HEK293 (cell line): Measurements from ENCODE around the gene MYL4.

Source experiments
- CTCF ChIA-PET: fragments of 350-600 bp; formaldehyde crosslinking; extraction: SDS; loops from one replicate; lab custom pipeline; 2021; ENCODE audit warnings: antibody characterized with exemption; lab: Yijun Ruan, JAX
- POLR2A ChIA-PET: fragments of 300-600 bp; formaldehyde crosslinking; extraction: SDS; loops from one replicate; lab custom pipeline; 2020; ENCODE audit warnings: antibody characterized with exemption, inconsistent platforms; lab: Yijun Ruan, JAX
- H3K27ac ChIP-seq: fragments of 200-500 bp; sonication (Bioruptor generic); 2 replicates; pipeline ENCODE4 v1.5.1; 2014; ENCODE audit warnings: low read depth, low read length, control low read depth, inconsistent platforms; ENCODE audit errors: extremely low read depth
- H3K36me3 ChIP-seq, 2 experiments: fragments of 200-500 bp in 1 of 2; sonication (Bioruptor generic) in 1 of 2; 1 replicate in 1 of 2; 2 replicates in 1 of 2; pipeline ENCODE4 v1.5.1; 2014 to 2017; ENCODE audit warnings: inconsistent platforms in 2 of 2, low read length in 2 of 2; ENCODE audit not compliant: control insufficient read depth in 2 of 2, insufficient read depth in 1 of 2
- H3K4me1 ChIP-seq: fragments of 200-500 bp; sonication (Bioruptor generic); 2 replicates; pipeline ENCODE4 v1.5.1; 2014; ENCODE audit warnings: mild to moderate bottlenecking, low read length, inconsistent platforms; ENCODE audit not compliant: control insufficient read depth, insufficient read depth
- H3K4me3 ChIP-seq: 2 replicates; pipeline ENCODE4 v1.5.1; 2011; ENCODE audit warnings: low read depth, mild to moderate bottlenecking, control low read depth, low read length, moderate library complexity
- H3K9me3 ChIP-seq: fragments of 200-500 bp; sonication (Bioruptor generic); 2 replicates; pipeline ENCODE4 v1.5.1; 2014; ENCODE audit warnings: low read depth, low read length, inconsistent platforms; ENCODE audit not compliant: control insufficient read depth, insufficient read depth
- GLIS1 ChIP-seq: fragments of 450-650 bp; formaldehyde crosslinking; IDR thresholded peaks from 2 replicates; pipeline ENCODE4 v1.5.1; 2016; ENCODE audit warnings: missing biosample characterization, missing genetic modification characterization
- MEIS1 ChIP-seq: sonication (generic); formaldehyde crosslinking; IDR thresholded peaks from 2 replicates; pipeline ENCODE4 v1.8.1; 2022; ENCODE audit warnings: missing genetic modification reagents, mild to moderate bottlenecking, borderline replicate concordance
- SCRT1 ChIP-seq: fragments of 450-650 bp; formaldehyde crosslinking; IDR thresholded peaks from 2 replicates; pipeline ENCODE4 v1.5.1; 2016; ENCODE audit warnings: missing biosample characterization, missing genetic modification characterization, borderline replicate concordance
- ZBTB1 ChIP-seq: fragments of 450-650 bp; formaldehyde crosslinking; IDR thresholded peaks from 2 replicates; pipeline ENCODE4 v1.5.1; 2016; ENCODE audit warnings: missing biosample characterization, missing genetic modification characterization
- ZBTB7A ChIP-seq: fragments of 450-650 bp; formaldehyde crosslinking; IDR thresholded peaks from 2 replicates; pipeline ENCODE4 v1.5.1; 2016; ENCODE audit warnings: low read depth, missing biosample characterization, missing genetic modification characterization
- ZFP3 ChIP-seq: fragments of 450-650 bp; formaldehyde crosslinking; IDR thresholded peaks from 2 replicates; pipeline ENCODE4 v1.5.1; 2016; ENCODE audit warnings: low read depth, missing biosample characterization, missing genetic modification characterization
- ZNF112 ChIP-seq: fragments of 450-650 bp; formaldehyde crosslinking; IDR thresholded peaks from 2 replicates; pipeline ENCODE4 v1.5.0; 2017; ENCODE audit warnings: missing biosample characterization, missing genetic modification characterization
- ZNF121 ChIP-seq: fragments of 450-650 bp; formaldehyde crosslinking; IDR thresholded peaks from 2 replicates; pipeline ENCODE4 v1.5.1; 2016; ENCODE audit warnings: missing biosample characterization, missing genetic modification characterization
- ZNF184 ChIP-seq: fragments of 450-650 bp; IDR thresholded peaks from 2 replicates; pipeline ENCODE4 v1.5.1; 2018; ENCODE audit warnings: missing biosample characterization, mild to moderate bottlenecking, missing genetic modification characterization
- ZNF223 ChIP-seq: fragments of 450-650 bp; formaldehyde crosslinking; IDR thresholded peaks from 2 replicates; pipeline ENCODE4 v1.5.1; 2016; ENCODE audit warnings: missing biosample characterization, missing genetic modification characterization
- ZNF37A ChIP-seq: fragments of 450-650 bp; IDR thresholded peaks from 2 replicates; pipeline ENCODE4 v1.5.1; 2018; ENCODE audit warnings: missing biosample characterization, missing genetic modification characterization
- ZNF404 ChIP-seq: fragments of 450-650 bp; formaldehyde crosslinking; IDR thresholded peaks from 2 replicates; pipeline ENCODE4 v1.5.1; 2017; ENCODE audit warnings: missing biosample characterization, missing genetic modification characterization
- ZNF416 ChIP-seq: fragments of 450-650 bp; formaldehyde crosslinking; IDR thresholded peaks from 2 replicates; pipeline ENCODE4 v1.5.1; 2016; ENCODE audit warnings: missing biosample characterization, missing genetic modification characterization
- ZNF510 ChIP-seq: fragments of 450-650 bp; formaldehyde crosslinking; IDR thresholded peaks from 2 replicates; pipeline ENCODE4 v1.5.1; 2018; ENCODE audit warnings: mild to moderate bottlenecking, missing genetic modification characterization, missing biosample characterization; ENCODE audit not compliant: insufficient replicate concordance
- ZNF529 ChIP-seq: fragments of 450-650 bp; formaldehyde crosslinking; IDR thresholded peaks from 2 replicates; pipeline ENCODE4 v1.5.1; 2017; ENCODE audit warnings: missing genetic modification characterization, missing biosample characterization; ENCODE audit not compliant: insufficient replicate concordance
- ZNF560 ChIP-seq: fragments of 450-650 bp; formaldehyde crosslinking; IDR thresholded peaks from 2 replicates; pipeline ENCODE4 v1.5.1; 2017; ENCODE audit warnings: missing biosample characterization, missing genetic modification characterization, borderline replicate concordance
- ZNF600 ChIP-seq: fragments of 450-650 bp; formaldehyde crosslinking; IDR thresholded peaks from 2 replicates; pipeline ENCODE4 v1.5.1; 2016; ENCODE audit warnings: missing biosample characterization, missing genetic modification characterization
- ZNF610 ChIP-seq: fragments of 450-650 bp; formaldehyde crosslinking; IDR thresholded peaks from 2 replicates; pipeline ENCODE4 v1.5.1; 2016; ENCODE audit warnings: missing biosample characterization, missing genetic modification characterization, borderline replicate concordance
- ZNF623 ChIP-seq: fragments of 450-650 bp; formaldehyde crosslinking; IDR thresholded peaks from 2 replicates; pipeline ENCODE4 v1.5.1; 2016; ENCODE audit warnings: missing biosample characterization, missing genetic modification characterization
- ZNF670 ChIP-seq: fragments of 450-650 bp; formaldehyde crosslinking; IDR thresholded peaks from 2 replicates; pipeline ENCODE4 v1.5.1; 2016; ENCODE audit warnings: missing biosample characterization, missing genetic modification characterization, low read depth
- ZNF785 ChIP-seq: fragments of 450-650 bp; formaldehyde crosslinking; IDR thresholded peaks from 2 replicates; pipeline ENCODE4 v1.5.1; 2016; ENCODE audit warnings: missing biosample characterization, missing genetic modification characterization
- ZNF792 ChIP-seq: fragments of 450-650 bp; formaldehyde crosslinking; IDR thresholded peaks from 2 replicates; pipeline ENCODE4 v1.5.1; 2016; ENCODE audit warnings: missing biosample characterization, missing genetic modification characterization
- ZNF843 ChIP-seq: fragments of 450-650 bp; formaldehyde crosslinking; IDR thresholded peaks from 2 replicates; pipeline ENCODE4 v1.5.1; 2016; ENCODE audit warnings: missing biosample characterization, missing genetic modification characterization
- ZXDB ChIP-seq: fragments of 450-650 bp; formaldehyde crosslinking; IDR thresholded peaks from 2 replicates; pipeline ENCODE4 v1.5.1; 2016; ENCODE audit warnings: missing biosample characterization, missing genetic modification characterization
- TF ChIP-seq, protein P1 (sequence below): fragments of 450-650 bp; formaldehyde crosslinking; IDR thresholded peaks from 2 replicates; pipeline ENCODE4 v1.5.1; 2016; ENCODE audit warnings: missing biosample characterization, missing genetic modification characterization, borderline replicate concordance
- TF ChIP-seq, protein P2 (sequence below): fragments of 450-650 bp; formaldehyde crosslinking; IDR thresholded peaks from 2 replicates; pipeline ENCODE4 v1.5.1; 2016; ENCODE audit warnings: missing biosample characterization, missing genetic modification characterization, low read depth

Gene MYL4

DNA sequence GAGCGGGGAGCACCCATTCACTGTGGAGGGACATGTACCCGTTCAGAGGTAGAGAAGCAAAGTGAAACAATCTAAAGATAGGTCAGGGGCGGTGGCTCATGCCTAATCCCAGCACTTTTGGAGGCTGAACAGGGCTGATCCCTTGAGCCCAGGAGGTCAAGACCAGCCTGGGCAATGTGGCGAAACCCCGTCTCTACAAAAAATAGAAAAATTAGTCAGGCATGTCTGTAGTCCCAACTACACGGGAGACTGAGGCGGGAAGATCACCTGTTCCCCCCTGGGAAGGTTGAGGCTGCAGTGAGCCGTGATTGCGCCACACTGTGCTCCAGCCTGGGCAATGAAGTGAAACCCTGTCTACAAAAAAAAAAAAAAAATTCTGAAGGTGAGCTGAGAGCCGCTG lies 21.7 kb downstream of the MYL4 start (continued):
- TF ChIP-seq, protein P1, sequence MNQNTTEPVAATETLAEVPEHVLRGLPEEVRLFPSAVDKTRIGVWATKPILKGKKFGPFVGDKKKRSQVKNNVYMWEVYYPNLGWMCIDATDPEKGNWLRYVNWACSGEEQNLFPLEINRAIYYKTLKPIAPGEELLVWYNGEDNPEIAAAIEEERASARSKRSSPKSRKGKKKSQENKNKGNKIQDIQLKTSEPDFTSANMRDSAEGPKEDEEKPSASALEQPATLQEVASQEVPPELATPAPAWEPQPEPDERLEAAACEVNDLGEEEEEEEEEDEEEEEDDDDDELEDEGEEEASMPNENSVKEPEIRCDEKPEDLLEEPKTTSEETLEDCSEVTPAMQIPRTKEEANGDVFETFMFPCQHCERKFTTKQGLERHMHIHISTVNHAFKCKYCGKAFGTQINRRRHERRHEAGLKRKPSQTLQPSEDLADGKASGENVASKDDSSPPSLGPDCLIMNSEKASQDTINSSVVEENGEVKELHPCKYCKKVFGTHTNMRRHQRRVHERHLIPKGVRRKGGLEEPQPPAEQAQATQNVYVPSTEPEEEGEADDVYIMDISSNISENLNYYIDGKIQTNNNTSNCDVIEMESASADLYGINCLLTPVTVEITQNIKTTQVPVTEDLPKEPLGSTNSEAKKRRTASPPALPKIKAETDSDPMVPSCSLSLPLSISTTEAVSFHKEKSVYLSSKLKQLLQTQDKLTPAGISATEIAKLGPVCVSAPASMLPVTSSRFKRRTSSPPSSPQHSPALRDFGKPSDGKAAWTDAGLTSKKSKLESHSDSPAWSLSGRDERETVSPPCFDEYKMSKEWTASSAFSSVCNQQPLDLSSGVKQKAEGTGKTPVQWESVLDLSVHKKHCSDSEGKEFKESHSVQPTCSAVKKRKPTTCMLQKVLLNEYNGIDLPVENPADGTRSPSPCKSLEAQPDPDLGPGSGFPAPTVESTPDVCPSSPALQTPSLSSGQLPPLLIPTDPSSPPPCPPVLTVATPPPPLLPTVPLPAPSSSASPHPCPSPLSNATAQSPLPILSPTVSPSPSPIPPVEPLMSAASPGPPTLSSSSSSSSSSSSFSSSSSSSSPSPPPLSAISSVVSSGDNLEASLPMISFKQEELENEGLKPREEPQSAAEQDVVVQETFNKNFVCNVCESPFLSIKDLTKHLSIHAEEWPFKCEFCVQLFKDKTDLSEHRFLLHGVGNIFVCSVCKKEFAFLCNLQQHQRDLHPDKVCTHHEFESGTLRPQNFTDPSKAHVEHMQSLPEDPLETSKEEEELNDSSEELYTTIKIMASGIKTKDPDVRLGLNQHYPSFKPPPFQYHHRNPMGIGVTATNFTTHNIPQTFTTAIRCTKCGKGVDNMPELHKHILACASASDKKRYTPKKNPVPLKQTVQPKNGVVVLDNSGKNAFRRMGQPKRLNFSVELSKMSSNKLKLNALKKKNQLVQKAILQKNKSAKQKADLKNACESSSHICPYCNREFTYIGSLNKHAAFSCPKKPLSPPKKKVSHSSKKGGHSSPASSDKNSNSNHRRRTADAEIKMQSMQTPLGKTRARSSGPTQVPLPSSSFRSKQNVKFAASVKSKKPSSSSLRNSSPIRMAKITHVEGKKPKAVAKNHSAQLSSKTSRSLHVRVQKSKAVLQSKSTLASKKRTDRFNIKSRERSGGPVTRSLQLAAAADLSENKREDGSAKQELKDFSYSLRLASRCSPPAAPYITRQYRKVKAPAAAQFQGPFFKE = no peak
- TF ChIP-seq ZNF37A (tag by site-specific recombination) = no peak
- TF ChIP-seq ZNF600 (tag by site-specific recombination) = no peak
- no peak for TF ChIP-seq ZNF529
- no peak for TF ChIP-seq ZNF560 (tag by site-specific recombination)
- TF ChIP-seq GLIS1 (tag by site-specific recombination) = no peak
- TF ChIP-seq ZNF510 (tag by site-specific recombination) = no peak
- TF ChIP-seq ZNF223 (tag by site-specific recombination) = no peak
- no peak for TF ChIP-seq ZXDB (tag by site-specific recombination)
- no peak for TF ChIP-seq ZNF843 (tag by site-specific recombination)

DNA sequence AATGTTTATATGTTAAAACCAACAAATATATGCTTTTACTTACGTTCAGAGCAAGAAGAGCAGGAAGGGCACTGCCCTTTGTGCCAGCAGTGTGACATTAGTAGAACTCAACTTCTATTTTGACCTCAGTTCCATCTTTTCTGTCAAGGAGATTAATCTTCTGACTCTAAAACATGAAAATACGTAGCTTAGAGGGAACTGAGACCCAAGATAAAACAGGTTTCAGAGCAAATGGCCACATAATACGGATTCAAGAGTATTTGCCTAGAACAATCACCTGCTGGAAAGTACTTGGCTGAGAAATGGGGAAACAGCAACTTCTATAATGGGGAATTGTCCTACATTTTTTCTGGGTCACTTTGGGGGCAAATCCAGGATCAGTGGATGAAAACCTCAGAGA lies 22.2 kb downstream of the MYL4 start:
- no peak overlapping the region for H3K27ac ChIP-seq
- TF ChIP-seq ZBTB7A (tag by site-specific recombination) (no peak), ZNF670 (tag by site-specific recombination) (no peak), ZNF121 (tag by site-specific recombination) (no peak), ZNF785 (tag by site-specific recombination) (no peak), ZNF610 (no peak), ZNF792 (tag by site-specific recombination) (no peak), MEIS1 (CRISPR knock-in tag) (no peak), ZNF404 (tag by site-specific recombination) (no peak), ZNF416 (tag by site-specific recombination) (no peak), ZNF623 (tag by site-specific recombination) (no peak), ZBTB1 (tag by site-specific recombination) (no peak), ZNF223 (tag by site-specific recombination) (no peak), ZFP3 (tag by site-specific recombination) (no peak), ZNF184 (tag by site-specific recombination) (no peak), ZNF112 (tag by site-specific recombination) (no peak), SCRT1 (no peak)
- TF ChIP-seq, protein P2, sequence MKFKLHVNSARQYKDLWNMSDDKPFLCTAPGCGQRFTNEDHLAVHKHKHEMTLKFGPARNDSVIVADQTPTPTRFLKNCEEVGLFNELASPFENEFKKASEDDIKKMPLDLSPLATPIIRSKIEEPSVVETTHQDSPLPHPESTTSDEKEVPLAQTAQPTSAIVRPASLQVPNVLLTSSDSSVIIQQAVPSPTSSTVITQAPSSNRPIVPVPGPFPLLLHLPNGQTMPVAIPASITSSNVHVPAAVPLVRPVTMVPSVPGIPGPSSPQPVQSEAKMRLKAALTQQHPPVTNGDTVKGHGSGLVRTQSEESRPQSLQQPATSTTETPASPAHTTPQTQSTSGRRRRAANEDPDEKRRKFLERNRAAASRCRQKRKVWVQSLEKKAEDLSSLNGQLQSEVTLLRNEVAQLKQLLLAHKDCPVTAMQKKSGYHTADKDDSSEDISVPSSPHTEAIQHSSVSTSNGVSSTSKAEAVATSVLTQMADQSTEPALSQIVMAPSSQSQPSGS (tag by site-specific recombination) = no peak
- ChIA-PET POLR2A (interaction anchor here (0.7 to 1.6 kb wide), 2 partner anchors 9 to 93 kb away, joined by 4 read pairs; no protein-coding TSS in a partner anchor), CTCF (interaction anchor here (0.5 to 8.6 kb wide), 6 partner anchors 9 to 384 kb away, joined by 3 to 164 read pairs (median 8); no protein-coding TSS in a partner anchor)
- H3K4me1 ChIP-seq = no peaks in the 10 kb centered on the region
- H3K9me3 ChIP-seq = no peaks in the 10 kb centered on the region
- no peak overlapping the region for H3K4me3 ChIP-seq
- H3K36me3 ChIP-seq = no peaks in the 10 kb centered on the region
